Right lobe of liver (tissue), 4 donors: Measurements from ENCODE around the gene NLN.

Source experiments
- POLR2A ChIP-seq: fragments of 450-650 bp; IDR thresholded peaks from one replicate; pipeline ENCODE4 v1.6.1; 2017; ENCODE audit warnings: antibody characterized with exemption, mild to moderate bottlenecking
- TF ChIP-seq, protein P1 (sequence below), 4 donors: fragments of 200-600 bp in 3 of 4; fragments of 450-650 bp in 1 of 4; IDR thresholded peaks; one replicate each; pipeline versions ENCODE4 v1.5.1 to v1.8.0; 2016 to 2022; ENCODE audit warnings: antibody characterized with exemption in 4 of 4, mild to moderate bottlenecking in 2 of 4
- donor health status: DM: no; HTN: no; CAD: no.
- donor health status: DM: no; HTN: no; CAD: no.
- donor health status: DM: no; HTN: yes; CAD: no.

DNA sequence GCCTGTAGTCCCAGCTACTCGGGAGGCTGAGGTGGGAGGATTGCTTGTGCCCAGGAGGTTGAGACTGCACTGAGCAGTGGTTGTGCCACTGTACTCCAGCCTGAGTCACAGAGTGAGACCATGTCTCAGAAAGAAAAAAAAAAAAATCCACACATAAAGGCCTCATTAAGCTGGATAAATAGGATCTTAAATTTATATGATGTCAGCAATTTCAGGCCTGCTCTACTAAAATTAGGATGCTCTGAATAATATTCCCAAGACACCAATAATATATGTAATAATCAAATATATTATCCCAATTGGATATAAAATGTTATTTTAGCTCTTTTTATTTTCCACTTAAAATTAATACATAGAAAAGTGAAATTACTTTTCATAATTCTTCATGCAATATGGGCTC lies 43.6 kb downstream of the NLN start:
- TF ChIP-seq, protein P1, sequence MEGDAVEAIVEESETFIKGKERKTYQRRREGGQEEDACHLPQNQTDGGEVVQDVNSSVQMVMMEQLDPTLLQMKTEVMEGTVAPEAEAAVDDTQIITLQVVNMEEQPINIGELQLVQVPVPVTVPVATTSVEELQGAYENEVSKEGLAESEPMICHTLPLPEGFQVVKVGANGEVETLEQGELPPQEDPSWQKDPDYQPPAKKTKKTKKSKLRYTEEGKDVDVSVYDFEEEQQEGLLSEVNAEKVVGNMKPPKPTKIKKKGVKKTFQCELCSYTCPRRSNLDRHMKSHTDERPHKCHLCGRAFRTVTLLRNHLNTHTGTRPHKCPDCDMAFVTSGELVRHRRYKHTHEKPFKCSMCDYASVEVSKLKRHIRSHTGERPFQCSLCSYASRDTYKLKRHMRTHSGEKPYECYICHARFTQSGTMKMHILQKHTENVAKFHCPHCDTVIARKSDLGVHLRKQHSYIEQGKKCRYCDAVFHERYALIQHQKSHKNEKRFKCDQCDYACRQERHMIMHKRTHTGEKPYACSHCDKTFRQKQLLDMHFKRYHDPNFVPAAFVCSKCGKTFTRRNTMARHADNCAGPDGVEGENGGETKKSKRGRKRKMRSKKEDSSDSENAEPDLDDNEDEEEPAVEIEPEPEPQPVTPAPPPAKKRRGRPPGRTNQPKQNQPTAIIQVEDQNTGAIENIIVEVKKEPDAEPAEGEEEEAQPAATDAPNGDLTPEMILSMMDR (IDR thresholded peaks at IDR 0.05), result no peak
- TF ChIP-seq POLR2A, result no peak
